Smooth muscle cell (in vitro differentiated cells): ENCODE measurements around the gene ADAM12. TPM values are rescaled to one million over a fixed set of nuclear protein-coding genes. Genes with fewer than 3 reads are reported as not detected.

Experiments
- DNase-seq: peaks from one replicate; lab custom pipeline; 2025; ENCODE audit not compliant: unreplicated experiment; lab: John Stamatoyannopoulos, UW
- H2AFZ ChIP-seq: fragments of 200-600 bp; sonication (generic); 2 replicates; pipeline ENCODE4 v1.6.0; 2016; ENCODE audit warnings: antibody characterized with exemption, low read depth, mild to moderate bottlenecking
- H3F3A ChIP-seq: fragments of 200-600 bp; sonication (generic); 2 replicates; pipeline ENCODE4 v1.6.0; 2017; ENCODE audit warnings: antibody characterized with exemption, low read depth
- H3K27ac ChIP-seq: fragments of 200-600 bp; sonication (generic); 2 replicates; pipeline ENCODE4 v1.5.1; 2016; ENCODE audit warnings: low read depth, mild to moderate bottlenecking
- H3K27me3 ChIP-seq: fragments of 200-600 bp; sonication (generic); 2 replicates; pipeline ENCODE4 v1.6.1; 2016; ENCODE audit warnings: low read depth, mild to moderate bottlenecking
- H3K36me3 ChIP-seq: fragments of 200-600 bp; sonication (generic); 2 replicates; pipeline ENCODE4 v1.5.1; 2016; ENCODE audit warnings: low read depth
- H3K4me1 ChIP-seq: fragments of 200-600 bp; sonication (generic); 2 replicates; pipeline ENCODE4 v1.5.1; 2016; ENCODE audit warnings: low read depth
- H3K4me2 ChIP-seq: fragments of 200-600 bp; sonication (generic); 2 replicates; pipeline ENCODE4 v1.6.0; 2016; ENCODE audit warnings: mild to moderate bottlenecking
- H3K4me3 ChIP-seq: fragments of 200-600 bp; sonication (generic); 2 replicates; pipeline ENCODE4 v1.5.1; 2016; ENCODE audit warnings: mild to moderate bottlenecking
- H3K79me2 ChIP-seq: fragments of 200-600 bp; sonication (generic); 2 replicates; pipeline ENCODE4 v1.6.0; 2016; ENCODE audit warnings: low read depth, mild to moderate bottlenecking
- H3K9ac ChIP-seq: fragments of 200-600 bp; sonication (generic); 2 replicates; pipeline ENCODE4 v1.6.0; 2016; ENCODE audit warnings: low read depth
- H3K9me3 ChIP-seq: fragments of 200-600 bp; sonication (generic); replicated peaks from 2 replicates; pipeline ENCODE4 v1.5.1; 2016; ENCODE audit warnings: low read depth
- H4K20me1 ChIP-seq: fragments of 200-600 bp; sonication (generic); 2 replicates; pipeline ENCODE4 v1.6.0; 2016; ENCODE audit warnings: low read depth
- CTCF ChIP-seq: fragments of 200-600 bp; sonication (generic); IDR thresholded peaks from 2 replicates; pipeline ENCODE4 v1.5.1; 2017; ENCODE audit warnings: borderline replicate concordance, mild to moderate bottlenecking, antibody characterized with exemption; ENCODE audit not compliant: insufficient read depth, poor library complexity, severe bottlenecking
- WGBS: methylation state at CpG from one replicate; pipeline ENCODE4 v1.1.7; 2016; ENCODE audit warnings: low lambda C conversion rate; 5-methylcytosine and 5-hydroxymethylcytosine counted together
- polyA plus RNA-seq: library from polyadenylated mRNA; unstranded; fragments of >200 nt; fragmentation: Nextera tagmentation; extraction: Ambion mirVana; gene quantifications from 2 replicates; pipeline ENCODE4 v1.2.1, GENCODE V29; 2016
- total RNA-seq: library from RNA; depleted of rRNA; stranded (reverse); fragments of >200 nt; gene quantifications from 2 replicates; pipeline ENCODE4 v1.2.3, GENCODE V29; 2014

The ADAM12 gene
- total RNA-seq, result 54.3 and 61.6 TPM in 2 replicates
- 32.8 and 40.0 TPM in 2 replicates for polyA plus RNA-seq

DNA sequence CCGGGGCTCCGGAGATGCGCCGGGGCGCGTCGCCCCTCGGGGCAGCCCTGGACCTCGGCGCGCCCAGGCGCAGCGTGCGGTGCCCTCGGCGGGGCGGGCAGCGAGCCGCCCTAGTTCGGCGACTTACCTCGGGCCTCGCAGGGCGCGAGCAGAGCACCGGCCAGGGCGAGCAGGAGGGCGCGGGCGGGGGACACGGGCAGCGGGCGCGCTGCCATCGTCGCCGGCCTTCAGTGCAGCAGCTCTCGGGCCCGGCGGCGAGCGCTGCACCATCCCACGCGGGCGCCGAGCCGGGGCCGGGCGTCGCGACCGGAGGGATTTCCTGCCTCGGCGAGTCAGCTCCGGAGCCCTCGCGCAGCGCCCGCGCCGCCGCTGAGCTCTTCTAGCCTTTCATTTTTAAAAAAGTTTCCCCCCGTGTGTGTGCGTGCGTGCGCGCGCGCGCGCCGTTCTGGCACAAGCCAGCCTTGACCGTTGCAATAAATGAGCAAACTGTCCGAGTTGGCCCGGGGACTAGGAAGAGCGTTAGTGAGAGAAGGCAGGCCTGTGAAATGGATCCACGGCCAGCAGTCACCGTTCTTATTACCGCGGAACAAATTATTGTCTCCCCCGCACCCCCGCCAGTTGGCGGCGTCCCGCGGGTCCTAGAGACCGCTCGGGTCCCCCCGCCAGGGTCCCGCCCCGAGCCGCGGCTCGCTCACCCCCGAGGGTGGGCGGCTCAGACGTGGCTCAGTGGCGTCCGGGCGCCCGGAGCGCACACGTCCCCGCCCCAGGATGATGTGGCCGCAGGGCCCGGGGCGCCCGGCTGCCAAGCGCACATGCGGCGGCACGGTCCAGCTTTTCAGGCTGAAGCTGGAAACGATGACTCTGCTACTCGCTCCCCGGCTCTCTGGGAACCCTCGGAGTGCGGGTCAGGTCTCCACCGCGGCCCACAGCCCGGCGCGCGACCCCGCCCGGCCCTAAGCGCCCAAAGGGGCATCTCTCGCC lies at the start of gene ADAM12:
Gene ADAM12, minus strand, starts transcription at position 547 of the 981 bp plus-strand sequence. Its CDS starts 332 bp downstream, at position 215.
- peaks cover 39% of the 10 kb centered on the region for H3K79me2 ChIP-seq
- peaks cover 29% of the 10 kb centered on the region for H3F3A ChIP-seq
- H3K4me3 ChIP-seq, result peak within 1 kb of the TSS; percentile 58
- no peaks in the 10 kb centered on the region for H3K27me3 ChIP-seq
- no peak for TF ChIP-seq CTCF
- WGBS, result 2% methylated on average over 115 of the region's 127 CpGs
- no peaks in the 10 kb centered on the region for H3K9me3 ChIP-seq
- no peaks in the 10 kb centered on the region for H3K36me3 ChIP-seq
- peak within 1 kb of the TSS; percentile 95 for H3K4me2 ChIP-seq
- no peaks in the 10 kb centered on the region for H4K20me1 ChIP-seq
- DNase-seq, result peak; percentile 21
- H2AFZ ChIP-seq, result peak within 1 kb of the TSS; percentile 77
- H3K9ac ChIP-seq, result peak within 1 kb of the TSS; percentile 80
- H3K27ac ChIP-seq, result peak within 1 kb of the TSS; percentile 91
- peaks cover 28% of the 10 kb centered on the region for H3K4me1 ChIP-seq

DNA sequence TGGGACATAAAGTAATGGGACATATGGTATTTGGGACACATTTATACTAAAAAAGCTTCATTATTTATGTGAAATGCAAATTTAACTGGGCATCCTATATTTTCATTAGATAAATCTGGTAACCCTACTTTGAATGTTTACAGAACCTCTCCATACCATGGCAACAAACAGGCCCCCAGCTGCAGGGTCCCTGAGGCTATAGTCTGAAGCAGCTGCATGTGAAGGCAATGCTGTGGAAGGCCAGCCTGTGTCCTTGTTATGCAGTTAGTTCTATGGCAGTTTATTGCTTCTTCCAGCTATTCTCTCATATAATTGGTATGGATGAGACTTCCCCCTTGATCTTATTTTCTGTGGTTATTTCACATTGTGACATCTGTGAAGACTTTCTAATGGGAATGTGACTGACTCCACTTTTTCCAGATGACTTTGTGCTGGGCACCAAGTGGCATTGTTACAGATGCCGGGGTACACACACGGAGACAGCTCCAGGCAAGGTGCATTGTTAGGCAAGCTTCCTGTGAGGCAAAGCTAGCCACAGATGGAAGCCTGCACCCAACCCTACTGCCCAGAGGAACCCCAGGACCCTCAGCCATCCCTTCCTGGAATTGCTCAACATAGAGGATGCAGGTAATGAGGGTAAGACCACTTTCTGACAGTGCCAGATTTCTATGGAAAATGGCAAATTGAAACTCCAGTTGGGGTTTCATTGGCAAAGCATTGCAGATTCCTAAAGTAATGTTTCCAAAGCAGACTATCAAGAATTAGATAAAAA lies 49.5 kb upstream of the ADAM12 start:
- Histone ChIP-seq H3K9me3 (no peaks in the 10 kb centered on the region), H3K79me2 (no peaks in the 10 kb centered on the region), H3K27ac (no peak overlapping the region), H3K27me3 (no peaks in the 10 kb centered on the region), H3K9ac (no peak overlapping the region), H4K20me1 (no peaks in the 10 kb centered on the region), H2AFZ (no peak overlapping the region), H3K36me3 (no peaks in the 10 kb centered on the region), H3K4me2 (no peak overlapping the region), H3K4me3 (no peak overlapping the region), H3F3A (no peaks in the 10 kb centered on the region), H3K4me1 (no peaks in the 10 kb centered on the region)
- WGBS, result 84% methylated on average over 2 of the region's 2 CpGs
- TF ChIP-seq CTCF, result no peak
- no peak for DNase-seq

- H3K27me3 ChIP-seq, result no peaks in the 10 kb centered on the region
- no peaks in the 10 kb centered on the region for H3F3A ChIP-seq
- DNase-seq, result no peak
- no peaks in the 10 kb centered on the region for H3K79me2 ChIP-seq
- no peak overlapping the region for H3K4me3 ChIP-seq
- H3K9me3 ChIP-seq, result no peaks in the 10 kb centered on the region
- no peaks in the 10 kb centered on the region for H3K36me3 ChIP-seq
- no peak for TF ChIP-seq CTCF
- no peak overlapping the region for H2AFZ ChIP-seq
- H3K4me1 ChIP-seq, result no peaks in the 10 kb centered on the region
- H3K4me2 ChIP-seq, result no peak overlapping the region
- H3K9ac ChIP-seq, result no peak overlapping the region
- H3K27ac ChIP-seq, result no peak overlapping the region
- 74% methylated on average over 5 of the region's 5 CpGs for WGBS
- no peaks in the 10 kb centered on the region for H4K20me1 ChIP-seq
Observed at GRCh38 chr10:126434235-126434634, 46.0 kb upstream of the ADAM12 start.
